T-helper 2 cell (primary cell): ENCODE data around the gene ATP9A.
"Not testable (repeated sequence)": the region's sequence is repeated elsewhere in the genome, so short reads cannot be mapped to it uniquely, and the experiment has no call there.

Experiments
- DNase-seq, 5 experiments: peaks; one replicate each; pipeline versions ENCODE4 v3.0.0 to v3.0.0-alpha.2; 2012 to 2022

The ATP9A gene

GRCh38 chr20:51752343-51752951 lies 15.7 kb downstream of the ATP9A start:
- DNase-seq = no peak

- DNase-seq = no peak
Observed at GRCh38 chr20:51750770-51751388, 17.3 kb downstream of the ATP9A start.

GRCh38 chr20:51750037-51750769 lies 18.0 kb downstream of the ATP9A start:
- peak in 1 of 5 experiments; percentile 26 for DNase-seq

- DNase-seq = no peak
Observed at GRCh38 chr20:51749674-51750036, 18.5 kb downstream of the ATP9A start.

- no peak for DNase-seq
Observed at GRCh38 chr20:51747182-51747911, 20.8 kb downstream of the ATP9A start.

GRCh38 chr20:51745804-51746203 lies 22.4 kb downstream of the ATP9A start:
- DNase-seq = no peak

- no peak for DNase-seq
Observed at GRCh38 chr20:51740838-51741237, 27.4 kb downstream of the ATP9A start.

- not testable (repeated sequence) for DNase-seq
Observed at GRCh38 chr20:51740308-51740707, 27.9 kb downstream of the ATP9A start.

GRCh38 chr20:51739722-51740249 lies 28.4 kb downstream of the ATP9A start:
- DNase-seq = no peak

- DNase-seq = no peak
Observed at GRCh38 chr20:51738877-51739447, 29.2 kb downstream of the ATP9A start.

GRCh38 chr20:51738261-51738660 lies 29.9 kb downstream of the ATP9A start:
- DNase-seq = not testable (repeated sequence)

- DNase-seq = no peak
Observed at GRCh38 chr20:51736947-51737346, 31.2 kb downstream of the ATP9A start.

- no peak for DNase-seq
Observed at GRCh38 chr20:51735728-51736600, 32.2 kb downstream of the ATP9A start.

GRCh38 chr20:51734876-51735720 lies 33.1 kb downstream of the ATP9A start:
- DNase-seq = no peak

GRCh38 chr20:51733070-51733469 lies 35.1 kb downstream of the ATP9A start:
- no peak for DNase-seq

- no peak for DNase-seq
Observed at GRCh38 chr20:51732096-51732791, 35.9 kb downstream of the ATP9A start.

GRCh38 chr20:51731731-51732095 lies 36.5 kb downstream of the ATP9A start:
- DNase-seq = no peak

GRCh38 chr20:51729771-51730170 lies 38.4 kb downstream of the ATP9A start:
- DNase-seq = no peak

GRCh38 chr20:51728737-51729136 lies 39.5 kb downstream of the ATP9A start:
- DNase-seq = no peak

GRCh38 chr20:51727872-51728271 lies 40.3 kb downstream of the ATP9A start:
- DNase-seq = no peak
